HEK293T (cell line): Measurements from ENCODE around the gene BEND4.

ENCODE experiments used
- FOXK2 ChIP-seq: fragments of 450-650 bp; IDR thresholded peaks from 2 replicates; pipeline ENCODE4 v1.6.1; 2016; ENCODE audit warnings: mild to moderate bottlenecking
- FOXM1 ChIP-seq: fragments of 450-650 bp; IDR thresholded peaks from 2 replicates; pipeline ENCODE4 v1.6.1; 2017; ENCODE audit warnings: mild to moderate bottlenecking, borderline replicate concordance
- L3MBTL2 ChIP-seq: fragments of 450-650 bp; conservative IDR thresholded peaks from 2 replicates; pipeline ENCODE4 v1.6.1; 2016; ENCODE audit warnings: mild to moderate bottlenecking
- SP1 ChIP-seq: fragments of 450-650 bp; IDR thresholded peaks from 2 replicates; pipeline ENCODE4 v1.6.1; 2017

DNA sequence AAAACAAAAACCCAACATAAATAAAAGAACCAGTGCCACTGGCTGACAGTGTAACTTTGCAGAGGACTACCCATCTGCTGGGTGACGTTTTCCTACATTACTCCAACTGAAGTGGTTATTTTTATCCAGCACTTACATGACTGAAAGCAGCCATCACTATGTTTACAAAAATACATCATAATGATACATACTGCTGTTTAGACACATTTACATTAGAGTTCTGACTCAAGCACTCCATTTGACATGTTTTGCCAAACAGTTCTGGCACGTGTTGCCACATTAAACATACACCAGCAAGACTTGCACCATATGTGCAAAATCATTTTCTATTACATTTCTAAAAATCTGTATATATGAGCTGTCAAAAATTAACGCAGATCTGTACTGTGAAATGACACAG, 39.6 kb downstream of the BEND4 start:
- no peak for TF ChIP-seq SP1
- no peak for TF ChIP-seq FOXK2
- no peak for TF ChIP-seq L3MBTL2
- TF ChIP-seq FOXM1 = no peak
